Liver (tissue), 9 donors: ENCODE results near the gene SAFB. TPM values are rescaled to one million over a fixed set of nuclear protein-coding genes. Genes with fewer than 3 reads are reported as not detected.

Experiments
- DNase-seq: peaks from one replicate; pipeline ENCODE4 v3.0.0-alpha.2; 2017; ENCODE audit warnings: low spot score
- H3K27ac ChIP-seq, 2 donors: one replicate each; pipeline ENCODE4 v1.7.0; 2013; ENCODE audit warnings: inconsistent platforms in 2 of 2, low read length in 2 of 2, control low read depth in 1 of 2, low read depth in 1 of 2, mild to moderate bottlenecking in 1 of 2
- H3K27me3 ChIP-seq, 4 donors: one replicate each; pipeline versions ENCODE4 v1.6.1 to v1.7.0; 2013; ENCODE audit warnings: low read length in 3 of 4, inconsistent platforms in 1 of 4, mild to moderate bottlenecking in 1 of 4, moderate library complexity in 1 of 4; ENCODE audit not compliant: control insufficient read depth in 4 of 4, insufficient read depth in 4 of 4
- H3K36me3 ChIP-seq, 4 donors: one replicate each; pipeline versions ENCODE4 v1.6.1 to v1.7.0; 2013; ENCODE audit warnings: low read length in 3 of 4, mild to moderate bottlenecking in 3 of 4, low read depth in 1 of 4, moderate library complexity in 1 of 4; ENCODE audit not compliant: control insufficient read depth in 4 of 4, insufficient read depth in 3 of 4
- H3K4me1 ChIP-seq, 4 donors: one replicate each; pipeline versions ENCODE4 v1.6.1 to v1.7.0; 2013; ENCODE audit warnings: low read length in 3 of 4, mild to moderate bottlenecking in 3 of 4, moderate library complexity in 1 of 4; ENCODE audit not compliant: control insufficient read depth in 4 of 4, insufficient read depth in 4 of 4
- H3K4me3 ChIP-seq, 3 donors: one replicate each; pipeline versions ENCODE4 v1.6.1 to v1.7.0; 2013; ENCODE audit warnings: low read length in 3 of 3, control low read depth in 1 of 3, low read depth in 1 of 3, mild to moderate bottlenecking in 1 of 3
- H3K9ac ChIP-seq, 2 donors: one replicate each; pipeline ENCODE4 v1.7.0; 2013; ENCODE audit warnings: low read length in 2 of 2, mild to moderate bottlenecking in 2 of 2, moderate library complexity in 2 of 2, control low read depth in 1 of 2, low read depth in 1 of 2
- H3K9me3 ChIP-seq, 4 donors: one replicate each; pipeline versions ENCODE4 v1.6.1 to v1.7.0; 2013; ENCODE audit warnings: low read length in 3 of 4; ENCODE audit not compliant: control insufficient read depth in 4 of 4
- CTCF ChIP-seq: fragments of 150-350 bp; IDR thresholded peaks from 2 replicates; pipeline ENCODE4 v1.5.1; 2017; ENCODE audit warnings: improper control_type of control experiment, low read depth, low read length; ENCODE audit not compliant: missing input control
- EGR1 ChIP-seq, 2 donors: IDR thresholded peaks; 2 replicates each; pipeline ENCODE4 v1.6.1; 2016 to 2018; ENCODE audit warnings: antibody characterized with exemption in 2 of 2, low read depth in 2 of 2
- FOXA1 ChIP-seq: IDR thresholded peaks from 2 replicates; pipeline ENCODE4 v1.6.1; 2016; ENCODE audit warnings: antibody characterized with exemption
- FOXA2 ChIP-seq: IDR thresholded peaks from 2 replicates; pipeline ENCODE4 v1.6.1; 2016; ENCODE audit warnings: antibody characterized with exemption
- JUND ChIP-seq, 2 donors: IDR thresholded peaks; 2 replicates each; pipeline ENCODE4 v1.6.1; 2016; ENCODE audit warnings: antibody characterized with exemption in 2 of 2
- NR2F2 ChIP-seq: IDR thresholded peaks from 2 replicates; pipeline ENCODE4 v1.6.1; 2016; ENCODE audit warnings: antibody characterized with exemption
- RAD21 ChIP-seq, 2 donors: IDR thresholded peaks; 2 replicates each; pipeline ENCODE4 v1.6.1; 2016; ENCODE audit warnings: antibody characterized with exemption in 2 of 2, mild to moderate bottlenecking in 2 of 2
- RXRA ChIP-seq, 2 donors: IDR thresholded peaks; 2 replicates each; pipeline ENCODE4 v1.6.1; 2017 to 2018; ENCODE audit warnings: antibody characterized with exemption in 2 of 2, mild to moderate bottlenecking in 1 of 2
- TAF1 ChIP-seq: conservative IDR thresholded peaks from 2 replicates; pipeline ENCODE4 v1.6.1; 2016; ENCODE audit warnings: antibody characterized with exemption, mild to moderate bottlenecking
- YY1 ChIP-seq: IDR thresholded peaks from 2 replicates; pipeline ENCODE4 v1.6.1; 2016; ENCODE audit warnings: antibody characterized with exemption, mild to moderate bottlenecking
- ZBTB33 ChIP-seq: IDR thresholded peaks from 2 replicates; pipeline ENCODE4 v1.6.1; 2016; ENCODE audit warnings: antibody characterized with exemption
- WGBS: extraction: QIAGEN DNeasy Blood & Tissue Kit; methylation state at CpG from one replicate; pipeline ENCODE4 v1.1.7; 2013; 5-methylcytosine and 5-hydroxymethylcytosine counted together
- polyA plus RNA-seq, 2 donors: library from polyadenylated mRNA; stranded (reverse) in 1 of 2; unstranded in 1 of 2; fragments of 200-250 nt in 1 of 2; fragments of >200 nt in 1 of 2; fragmentation: Nextera tagmentation in 1 of 2; extraction: Ambion mirVana in 1 of 2; gene quantifications; one replicate each; pipeline versions ENCODE4 v1.2.1 to v1.2.3, GENCODE V29; 2013 to 2015
- total RNA-seq, 2 donors: library from RNA; depleted of rRNA; stranded (reverse); fragments of >200 nt; gene quantifications; one replicate each; pipeline ENCODE4 v1.2.3, GENCODE V29; 2014
- donor health status: healthy.
- donor health status: healthy.
- donor health status: healthy.
- donor health status: healthy.
- donor health status: healthy.

SAFB gene
- total and polyA plus RNA-seq, 4 donors = 16.5 to 65.0 (median 38.5) TPM

GRCh38 chr19:5591476-5591875, 31.4 kb upstream of the SAFB start:
- TF ChIP-seq RAD21 (IDR thresholded peaks at IDR 0.05) = no peak
- no peak for TF ChIP-seq CTCF
- no peak for TF ChIP-seq TAF1
- no peak for TF ChIP-seq JUND (IDR thresholded peaks at IDR 0.05)
- no peak for TF ChIP-seq FOXA2
- TF ChIP-seq RXRA (IDR thresholded peaks at IDR 0.05) = no peak
- no peak for TF ChIP-seq YY1
- TF ChIP-seq FOXA1 = no peak
- no peak for TF ChIP-seq NR2F2
- H3K9ac ChIP-seq = no peak overlapping the region
- no peak overlapping the region for H3K27ac ChIP-seq
- peaks cover 33 to 96% (median 71%) of the 10 kb centered on the region in 4 donors for H3K36me3 ChIP-seq
- peaks cover 0 to 11% (median 10%) of the 10 kb centered on the region in 4 donors for H3K4me1 ChIP-seq
- H3K9me3 ChIP-seq = no peaks in the 10 kb centered on the region
- 86% methylated on average over 17 of the region's 17 CpGs for WGBS
- no peak for DNase-seq
- H3K27me3 ChIP-seq = no peaks in the 10 kb centered on the region
- no peak overlapping the region for H3K4me3 ChIP-seq

DNA sequence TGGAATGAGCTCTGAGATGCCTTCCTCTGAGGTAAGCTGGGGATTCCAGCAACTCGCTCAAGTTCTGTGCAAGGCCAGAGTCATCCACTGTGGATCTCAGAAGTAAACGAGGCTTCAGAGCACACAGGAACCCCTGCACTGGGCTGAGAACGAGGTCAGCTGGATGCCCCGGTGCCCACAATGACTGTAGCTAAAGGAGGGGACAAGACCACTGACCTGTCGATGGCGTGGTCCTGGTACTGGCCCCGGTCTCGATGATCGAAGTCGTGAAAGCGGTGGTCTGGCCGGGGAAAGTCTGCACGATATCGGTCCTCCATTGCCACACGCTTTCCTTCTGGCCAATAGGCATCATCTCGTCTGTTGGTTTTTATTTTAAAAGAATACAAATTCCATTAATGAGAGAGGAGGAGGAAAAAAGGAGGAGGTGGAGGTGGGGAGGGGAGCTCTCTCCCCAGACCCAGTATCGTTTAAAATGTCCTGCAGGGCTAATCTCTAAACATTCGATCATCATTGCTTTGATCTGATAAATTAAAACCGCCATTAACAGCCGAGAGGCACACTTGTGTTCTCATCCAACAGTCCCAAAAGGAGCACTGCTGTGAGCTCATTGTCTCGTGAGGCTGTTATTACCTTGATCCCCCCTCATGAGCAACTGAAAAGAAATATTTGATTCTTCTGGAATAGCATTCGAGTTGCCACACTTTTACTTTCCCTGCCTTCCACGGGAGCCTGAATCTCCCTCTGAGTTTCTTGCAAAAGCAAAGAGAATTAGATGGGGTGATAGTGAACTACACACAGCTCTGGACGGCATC, 30.1 kb upstream of the SAFB start:
- TF ChIP-seq JUND (IDR thresholded peaks at IDR 0.05) = no peak
- Histone ChIP-seq H3K36me3 (peaks cover 35 to 97% (median 73%) of the 10 kb centered on the region in 4 donors), H3K27ac (no peak overlapping the region), H3K4me1 (peaks cover 0 to 11% (median 10%) of the 10 kb centered on the region in 4 donors), H3K9me3 (no peaks in the 10 kb centered on the region), H3K9ac (no peak overlapping the region), H3K4me3 (no peak overlapping the region), H3K27me3 (no peaks in the 10 kb centered on the region)
- 95% methylated on average over 24 of the region's 24 CpGs for WGBS
- DNase-seq = no peak

- H3K9me3 ChIP-seq = no peaks in the 10 kb centered on the region
- H3K27ac ChIP-seq = no peak overlapping the region
- peaks cover 37 to 97% (median 73%) of the 10 kb centered on the region in 4 donors for H3K36me3 ChIP-seq
- peaks cover 0 to 11% (median 10%) of the 10 kb centered on the region in 4 donors for H3K4me1 ChIP-seq
- H3K4me3 ChIP-seq = no peak overlapping the region
- DNase-seq = no peak
- 96% methylated on average over 67 of the region's 67 CpGs for WGBS
- H3K27me3 ChIP-seq = no peaks in the 10 kb centered on the region
- TF ChIP-seq FOXA2 = no peak
- no peak for TF ChIP-seq ZBTB33
- TF ChIP-seq FOXA1 = no peak
- no peak for TF ChIP-seq EGR1 (IDR thresholded peaks at IDR 0.05; ENCODE audit: low read depth in 2 of 2)
- no peak overlapping the region for H3K9ac ChIP-seq
These were observed 29.3 kb upstream of the SAFB start for GRCh38 chr19:5593343-5594255.
